Activated CD4-positive, alpha-beta T cell treated with anti-CD3 and anti-CD28 coated beads for 24 hours (primary cell): ENCODE results near the gene CD274.
A peak's percentile ranks its signal among the peaks of the same experiment; 100 is the strongest.
"Not testable (repeated sequence)": the region's sequence is repeated elsewhere in the genome, so short reads cannot be mapped to it uniquely, and the experiment has no call there.

Experiments
- DNase-seq, 2 donors: peaks; one replicate each; pipeline ENCODE4 v3.0.0-alpha.2; 2020; ENCODE audit warnings: low read depth in 2 of 2

The CD274 gene

DNA sequence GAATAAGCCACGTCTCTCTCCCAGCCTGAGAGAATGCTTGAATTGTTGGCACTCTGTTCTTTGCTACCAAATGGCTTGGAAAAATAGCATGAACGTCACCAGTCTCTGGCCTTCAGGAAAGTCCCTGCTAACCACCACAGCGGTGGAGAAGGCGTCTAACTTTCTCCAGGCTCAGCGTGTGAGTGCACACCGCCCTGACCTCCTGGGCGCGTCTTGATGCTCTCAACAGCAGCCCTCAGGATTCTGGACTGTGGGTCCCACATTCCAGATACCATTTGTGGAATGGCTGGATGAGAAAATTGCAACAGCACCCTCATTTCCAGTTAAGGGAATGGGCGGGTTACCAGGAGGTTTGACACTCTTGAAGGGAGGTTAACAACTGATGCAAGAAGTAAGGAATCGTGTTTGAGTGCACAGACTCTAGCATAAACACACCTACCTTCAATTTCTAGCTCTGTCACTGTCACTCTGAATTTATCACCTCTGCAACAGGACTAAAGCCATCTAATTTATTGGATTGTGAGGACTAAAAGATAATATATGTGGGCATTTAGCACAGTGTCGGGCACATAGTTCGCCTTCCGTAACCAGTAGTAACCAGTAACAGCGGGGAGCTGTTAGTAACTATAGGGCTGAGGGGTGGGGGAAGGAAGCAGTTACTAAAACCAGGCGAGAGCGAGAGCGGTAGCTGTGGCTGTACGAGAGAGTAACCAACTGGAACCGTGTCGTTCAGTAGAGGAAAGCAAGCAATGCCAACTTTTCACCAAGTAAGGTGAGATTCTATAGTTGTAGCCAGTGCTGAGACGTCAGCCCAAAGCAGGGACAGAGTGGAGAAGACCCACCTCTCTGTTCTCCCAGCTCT is 11.8 kb upstream of the CD274 start:
- peak in 1 of 2 donors; percentile 42 for DNase-seq

DNA sequence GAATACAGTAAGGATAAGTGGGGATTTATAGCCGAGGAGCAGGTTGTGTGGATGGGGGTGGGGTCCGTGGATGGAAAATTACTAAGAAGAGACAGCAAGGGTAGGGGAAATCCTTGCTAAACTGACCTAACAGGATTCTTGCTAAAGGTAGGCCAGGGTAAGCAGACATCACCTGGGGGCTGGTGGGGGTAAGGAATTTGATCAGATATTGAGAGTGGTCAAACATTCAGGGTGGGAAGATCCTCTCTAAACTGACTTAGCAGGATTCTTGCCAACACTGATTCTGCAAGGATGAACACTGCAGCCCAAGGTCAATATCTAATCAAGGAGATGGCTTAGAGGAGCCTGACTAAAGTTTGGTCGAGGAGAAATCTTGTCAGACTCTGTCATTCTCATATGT is 9.9 kb upstream of the CD274 start:
- no peak for DNase-seq

DNA sequence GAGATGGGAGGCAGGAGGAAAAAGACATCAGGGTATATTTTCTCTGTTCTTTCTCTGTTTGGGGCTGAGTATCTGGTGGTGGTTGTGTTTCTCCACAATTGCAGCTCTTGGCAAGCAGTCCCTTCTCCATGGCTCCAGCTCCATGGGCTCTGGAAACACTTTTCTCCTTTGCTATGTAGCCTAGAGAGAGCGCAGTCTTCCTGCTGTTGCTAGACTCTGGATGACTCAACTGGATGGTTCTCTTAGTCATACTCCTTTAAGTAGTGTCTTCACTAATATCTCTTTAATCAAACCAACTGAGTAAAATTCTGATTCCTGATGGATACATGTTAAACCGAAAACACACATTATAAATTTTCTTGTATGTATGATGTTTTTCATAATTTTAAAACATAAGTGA is 9.3 kb upstream of the CD274 start:
- no peak for DNase-seq

DNA sequence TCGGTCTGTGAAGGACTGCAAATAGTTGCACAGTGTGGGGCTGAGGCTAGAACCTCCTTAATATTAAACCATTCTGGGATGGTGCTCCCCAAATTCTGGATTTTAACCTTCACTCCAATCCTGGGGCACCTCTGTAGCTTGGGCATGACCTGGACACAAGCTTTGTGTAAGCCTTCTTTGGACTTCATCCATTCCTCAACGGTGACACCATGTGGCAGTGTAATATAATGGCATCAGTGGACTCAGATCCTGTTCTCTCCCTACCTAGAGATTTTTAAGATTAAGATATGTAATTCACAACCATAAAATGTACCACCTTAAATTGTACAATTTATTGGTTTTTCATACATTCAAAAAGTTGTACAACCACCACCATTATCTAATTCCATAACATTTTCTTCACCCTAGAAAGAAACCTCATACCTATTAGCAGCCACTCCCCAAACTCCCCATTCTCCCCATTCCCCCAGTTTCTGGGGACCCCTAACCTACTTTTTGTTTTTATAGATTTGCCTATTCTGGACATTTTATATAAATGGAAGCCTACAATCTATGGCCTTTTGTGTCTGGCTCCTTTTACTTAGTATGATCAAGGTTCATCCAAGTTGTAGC is 7.8 kb upstream of the CD274 start:
- no peak for DNase-seq

DNA sequence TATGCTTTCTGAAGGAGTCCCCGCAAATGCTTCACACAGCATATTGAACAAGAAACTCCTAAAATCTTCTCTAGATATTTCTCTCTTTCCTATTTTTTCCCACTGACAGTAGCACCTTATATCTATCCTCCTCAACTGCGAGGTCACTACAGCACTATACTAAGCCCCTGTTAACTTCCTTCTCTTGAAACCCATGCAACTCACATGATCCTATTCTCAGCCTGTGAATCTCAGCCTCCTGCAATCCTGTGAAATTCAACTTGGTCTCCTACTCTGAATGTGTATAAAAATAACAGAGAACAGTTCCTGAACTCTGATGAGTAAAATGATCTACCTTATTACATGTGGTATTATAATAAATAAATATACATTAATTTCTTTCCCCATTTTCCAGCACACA is 6.5 kb upstream of the CD274 start:
- DNase-seq: no peak

DNA sequence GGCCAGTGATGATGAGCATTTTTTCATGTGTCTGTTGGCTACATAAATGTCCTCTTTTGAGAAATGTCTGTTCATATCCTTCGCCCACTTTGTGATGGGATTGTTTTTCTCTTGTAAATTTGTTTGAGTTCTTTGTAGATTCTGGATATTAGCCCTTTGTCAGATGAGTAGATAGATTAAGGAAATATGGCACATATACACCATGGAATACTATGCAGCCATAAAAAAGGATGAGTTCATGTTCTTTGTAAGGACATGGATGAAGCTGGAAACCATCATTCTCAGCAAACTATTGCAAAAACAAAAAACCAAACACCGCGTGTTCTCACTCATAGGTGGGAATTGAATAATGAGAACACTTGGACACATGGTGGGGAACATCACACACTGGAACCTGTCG is 5.2 kb upstream of the CD274 start:
- not testable (repeated sequence) for DNase-seq

DNA sequence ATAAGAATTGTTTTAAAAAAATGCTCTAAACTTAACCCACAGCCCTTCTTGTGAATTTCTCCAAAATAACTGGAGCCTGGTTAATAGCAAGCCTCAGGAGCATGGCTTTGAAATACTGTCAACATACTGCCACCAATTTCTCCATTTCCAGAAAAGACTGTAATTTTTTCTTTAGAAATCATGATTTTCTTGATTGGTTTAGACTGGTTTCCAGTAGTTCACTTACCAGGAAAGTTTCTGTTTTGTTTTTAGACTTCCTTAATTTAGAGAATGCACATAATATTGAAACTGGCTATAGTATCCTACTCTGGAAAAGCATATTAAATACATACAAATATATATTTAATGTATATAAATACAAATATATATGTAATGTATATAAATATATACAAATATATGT is 4.5 kb upstream of the CD274 start:
- DNase-seq: no peak

DNA sequence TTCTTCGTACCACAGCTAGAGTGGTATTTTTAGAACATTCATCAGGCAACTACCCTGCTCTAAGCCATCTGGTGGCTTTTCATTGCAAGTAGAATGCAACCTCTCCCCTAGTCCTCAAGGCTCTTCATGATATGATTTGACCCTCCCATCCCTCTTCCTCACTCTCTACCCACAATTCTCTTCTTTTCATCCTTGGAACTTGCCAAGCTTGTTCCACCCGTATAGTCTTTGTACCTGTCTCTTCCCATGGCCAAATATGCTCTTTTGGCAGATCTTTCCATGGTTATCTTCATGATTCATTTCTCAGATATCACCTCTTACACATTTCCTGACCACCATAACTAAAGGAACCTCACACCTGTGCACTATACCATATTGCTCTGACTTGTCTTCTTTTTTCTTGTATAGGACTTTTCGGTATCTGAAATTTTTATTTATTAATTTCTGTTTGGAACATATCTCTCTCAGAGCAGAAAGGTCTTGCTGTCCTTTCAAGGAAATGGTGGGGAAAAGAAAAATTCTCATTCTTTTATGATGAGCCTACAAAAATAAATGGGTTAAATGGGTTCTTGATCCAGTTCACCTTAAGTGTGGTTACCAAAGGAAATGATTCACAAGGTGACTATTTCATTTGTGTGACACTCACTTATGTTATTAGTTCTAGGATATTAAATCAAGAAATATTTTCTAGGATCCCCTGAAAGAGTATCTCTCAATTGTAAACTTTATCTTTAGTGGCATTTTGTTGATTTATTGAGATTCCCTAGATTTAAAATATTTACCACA is 3.7 kb upstream of the CD274 start:
- no peak for DNase-seq

DNA sequence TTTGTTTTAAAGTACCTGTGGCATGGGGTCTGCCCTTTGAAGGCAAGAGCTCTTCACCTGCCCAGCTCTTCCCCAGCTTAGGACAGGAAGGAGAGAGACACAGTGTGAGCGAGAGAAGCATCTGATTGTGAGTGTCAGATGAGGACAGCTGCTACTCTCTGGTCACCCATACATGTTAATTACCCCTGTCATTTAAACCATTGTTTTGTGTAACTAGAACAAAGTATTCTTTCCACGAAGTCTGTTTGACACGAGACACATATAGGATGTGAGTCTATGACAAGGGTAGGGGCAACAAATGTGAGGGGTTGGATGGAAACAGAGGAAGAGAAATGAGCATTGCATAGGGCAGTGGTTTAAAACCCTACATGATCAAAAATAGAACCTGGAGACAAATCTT is 3.0 kb upstream of the CD274 start:
- no peak for DNase-seq

DNA sequence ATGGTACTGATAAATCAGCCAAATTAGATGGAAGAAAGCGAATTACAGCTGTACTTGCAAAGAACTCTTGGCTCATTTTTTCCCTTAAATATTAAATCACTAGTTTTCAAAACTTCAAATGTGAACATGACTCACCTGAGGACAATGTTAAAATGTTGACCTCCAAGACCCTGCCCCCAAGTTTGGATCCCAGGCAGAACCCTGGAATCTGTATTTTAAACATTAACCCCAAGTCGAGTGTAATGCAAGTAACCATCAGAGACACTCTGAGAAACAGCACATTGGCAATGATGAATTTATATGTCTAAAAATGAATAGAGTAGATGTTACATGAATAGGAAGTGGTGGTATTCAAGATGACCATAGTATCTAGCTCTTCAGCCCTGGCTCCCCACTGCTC is 2.3 kb upstream of the CD274 start:
- no peak for DNase-seq

DNA sequence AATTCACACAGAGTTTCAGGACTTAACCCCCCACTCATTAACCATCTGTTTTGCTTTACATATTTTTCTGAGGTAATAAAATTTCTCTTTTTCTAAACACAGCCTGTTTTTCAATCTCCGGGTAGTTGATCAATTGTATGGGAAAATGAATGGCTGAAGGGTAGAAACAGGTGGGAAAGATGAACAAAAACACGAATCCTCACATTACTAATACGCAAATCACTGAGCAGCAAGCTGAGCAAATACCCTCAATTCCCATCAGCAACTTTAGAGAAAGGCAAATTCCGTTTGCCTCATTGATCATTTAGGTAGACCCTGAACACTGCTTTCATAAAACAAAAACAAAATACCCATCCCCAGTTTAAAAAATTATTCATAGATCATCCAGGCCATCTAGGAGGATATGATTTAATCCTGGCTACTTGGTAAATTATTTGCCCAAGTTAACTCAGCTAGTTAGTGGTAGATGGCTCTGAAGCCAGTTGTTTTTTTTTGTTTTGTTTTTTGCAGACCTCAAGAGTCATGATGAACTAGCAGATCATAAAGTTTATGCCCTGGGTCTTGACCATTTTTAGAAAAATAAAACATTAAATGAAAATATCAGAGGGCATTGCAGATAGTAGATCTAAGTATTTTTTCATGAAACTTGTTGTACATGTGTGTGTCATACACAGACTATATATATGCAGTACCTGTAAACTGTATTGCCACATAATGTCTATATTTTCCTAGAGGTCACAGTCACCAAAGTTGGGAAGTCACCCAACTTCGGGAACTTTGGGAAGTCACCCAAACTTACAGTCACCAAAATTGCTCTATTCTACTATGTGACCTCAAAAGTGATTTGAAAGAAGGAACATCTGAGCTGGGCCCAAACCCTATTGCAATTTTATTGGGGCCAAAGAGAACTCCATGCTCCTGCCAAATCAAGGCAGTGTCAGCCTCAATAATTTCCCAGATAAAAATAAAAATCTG is 1.6 kb upstream of the CD274 start:
- no peak for DNase-seq

DNA sequence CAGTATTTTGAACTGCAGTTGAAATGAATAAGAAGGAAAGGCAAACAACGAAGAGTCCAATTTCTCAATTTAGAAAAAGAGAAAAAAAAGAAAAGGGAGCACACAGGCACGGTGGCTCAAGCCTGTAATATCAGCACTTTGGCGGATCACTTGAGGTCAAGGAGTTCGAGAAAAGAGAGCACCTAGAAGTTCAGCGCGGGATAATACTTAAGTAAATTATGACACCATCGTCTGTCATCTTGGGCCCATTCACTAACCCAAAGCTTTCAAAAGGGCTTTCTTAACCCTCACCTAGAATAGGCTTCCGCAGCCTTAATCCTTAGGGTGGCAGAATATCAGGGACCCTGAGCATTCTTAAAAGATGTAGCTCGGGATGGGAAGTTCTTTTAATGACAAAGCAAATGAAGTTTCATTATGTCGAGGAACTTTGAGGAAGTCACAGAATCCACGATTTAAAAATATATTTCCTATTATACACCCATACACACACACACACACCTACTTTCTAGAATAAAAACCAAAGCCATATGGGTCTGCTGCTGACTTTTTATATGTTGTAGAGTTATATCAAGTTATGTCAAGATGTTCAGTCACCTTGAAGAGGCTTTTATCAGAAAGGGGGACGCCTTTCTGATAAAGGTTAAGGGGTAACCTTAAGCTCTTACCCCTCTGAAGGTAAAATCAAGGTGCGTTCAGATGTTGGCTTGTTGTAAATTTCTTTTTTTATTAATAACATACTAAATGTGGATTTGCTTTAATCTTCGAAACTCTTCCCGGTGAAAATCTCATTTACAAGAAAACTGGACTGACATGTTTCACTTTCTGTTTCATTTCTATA is 602 bp upstream of the CD274 start:
- DNase-seq: no peak

DNA sequence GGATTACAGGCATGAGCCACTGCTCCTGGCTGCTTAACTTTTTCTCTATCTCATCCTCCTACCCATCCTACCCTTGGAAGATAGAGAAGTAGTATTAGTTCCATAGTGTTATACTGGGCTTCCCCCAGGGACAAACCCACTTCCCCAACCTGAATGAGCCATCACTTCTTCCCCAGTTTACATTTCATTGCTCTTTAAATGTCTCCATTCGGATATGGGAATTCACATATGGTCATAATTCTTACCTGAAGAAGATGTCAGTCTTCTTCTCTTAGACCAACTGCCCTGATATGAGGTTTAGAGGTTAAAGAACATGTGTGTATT is 1.9 kb downstream of the CD274 start:
- DNase-seq: no peak

DNA sequence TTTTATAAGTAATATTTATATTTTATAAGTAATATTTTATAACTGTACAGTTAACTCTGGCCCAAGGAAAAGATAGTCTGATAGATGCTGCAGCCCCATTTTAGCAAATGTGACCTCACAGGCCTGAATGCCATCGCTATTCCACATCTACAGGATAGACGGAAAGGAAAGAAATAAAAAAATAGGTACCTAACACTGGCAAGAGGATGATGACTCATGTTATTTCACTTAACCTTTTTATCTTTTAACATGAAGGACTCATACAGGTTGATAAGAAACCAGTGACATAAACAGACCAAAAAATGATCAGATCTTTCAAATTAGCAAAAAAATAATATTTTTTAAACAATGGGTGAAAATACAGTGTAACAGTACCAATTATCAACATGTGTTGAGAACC is 2.7 kb downstream of the CD274 start:
- DNase-seq: no peak

DNA sequence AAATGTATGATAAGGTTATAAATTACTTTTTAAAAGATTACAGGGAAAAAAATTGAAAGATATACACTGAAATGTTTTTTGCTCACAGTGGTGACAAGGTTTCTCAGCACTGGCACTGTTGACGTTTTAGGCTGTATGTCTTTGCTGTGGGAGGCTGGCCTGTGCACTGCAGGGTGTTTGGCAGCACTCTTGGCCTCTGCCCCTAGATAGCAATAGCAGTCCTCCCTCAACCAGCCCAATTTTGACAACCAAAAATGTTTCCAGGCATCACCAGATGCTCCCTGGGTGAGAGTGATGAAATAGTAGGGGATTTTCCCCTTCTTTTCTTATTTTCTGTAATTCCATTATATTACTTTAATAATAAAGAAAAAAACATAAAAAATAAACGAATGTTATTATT is 3.3 kb downstream of the CD274 start:
- DNase-seq: no peak

DNA sequence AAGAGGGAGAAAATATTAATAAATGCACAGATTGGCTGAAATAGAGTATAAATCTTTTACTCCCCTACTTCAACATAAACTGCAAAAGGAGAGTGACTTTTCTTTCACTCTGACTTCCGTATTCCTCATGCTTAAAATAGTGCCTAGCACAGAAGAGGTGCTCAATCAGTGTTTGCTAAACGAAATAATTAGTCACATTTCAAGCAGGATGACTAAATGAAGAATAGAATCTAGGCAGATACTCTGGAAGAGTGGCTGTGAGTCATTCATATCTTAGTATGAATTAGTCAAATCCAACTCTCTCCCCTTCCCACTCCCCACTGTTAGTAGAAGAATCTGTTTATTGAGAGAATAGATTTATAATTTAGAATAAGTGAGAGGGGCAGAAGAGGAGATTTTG is 4.8 kb downstream of the CD274 start:
- no peak for DNase-seq

DNA sequence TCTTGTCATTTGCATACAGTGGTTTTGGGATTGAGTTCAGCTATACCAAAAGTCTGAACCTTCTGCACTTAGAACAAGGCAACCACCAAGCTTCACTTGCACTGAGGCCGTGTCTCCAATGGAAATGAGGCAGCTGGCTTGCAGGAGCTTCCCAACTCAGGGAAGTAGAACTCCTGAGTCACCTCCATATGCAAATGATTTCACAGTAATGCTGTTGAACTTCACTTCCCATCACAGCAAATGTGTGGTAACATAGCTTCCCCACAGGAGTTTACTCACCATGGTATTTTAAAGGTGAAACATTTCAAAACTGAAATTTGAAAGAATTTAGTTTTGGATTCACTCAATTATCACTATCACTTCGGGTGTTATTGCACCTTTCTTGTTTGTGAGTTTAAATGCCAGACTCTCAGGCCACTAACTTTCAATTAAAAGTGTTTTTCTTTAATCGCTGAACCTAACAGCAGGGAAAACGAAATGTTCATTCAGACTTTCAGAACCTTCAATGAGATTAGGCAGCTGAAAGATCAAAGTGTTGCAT is 9.0 kb downstream of the CD274 start:
- DNase-seq: no peak

DNA sequence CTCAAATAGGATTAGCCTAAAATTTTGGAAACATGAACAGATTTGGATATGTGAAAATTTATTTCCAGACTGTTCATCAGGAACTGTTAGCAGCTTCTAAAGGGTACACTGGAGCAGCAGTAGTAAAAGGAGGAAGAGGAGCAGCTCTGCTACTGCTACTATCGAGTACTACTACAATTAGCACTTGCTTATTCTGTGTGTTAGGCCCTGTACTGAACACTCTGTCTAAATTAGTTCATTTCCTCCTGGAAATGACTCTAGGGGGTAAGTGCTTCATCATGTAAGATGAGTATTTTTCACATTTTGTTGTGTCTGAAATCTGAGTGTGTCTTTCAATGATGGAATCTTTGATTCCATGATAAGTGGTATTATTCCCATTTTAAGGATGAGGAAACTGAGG is 9.8 kb downstream of the CD274 start:
- no peak for DNase-seq

DNA sequence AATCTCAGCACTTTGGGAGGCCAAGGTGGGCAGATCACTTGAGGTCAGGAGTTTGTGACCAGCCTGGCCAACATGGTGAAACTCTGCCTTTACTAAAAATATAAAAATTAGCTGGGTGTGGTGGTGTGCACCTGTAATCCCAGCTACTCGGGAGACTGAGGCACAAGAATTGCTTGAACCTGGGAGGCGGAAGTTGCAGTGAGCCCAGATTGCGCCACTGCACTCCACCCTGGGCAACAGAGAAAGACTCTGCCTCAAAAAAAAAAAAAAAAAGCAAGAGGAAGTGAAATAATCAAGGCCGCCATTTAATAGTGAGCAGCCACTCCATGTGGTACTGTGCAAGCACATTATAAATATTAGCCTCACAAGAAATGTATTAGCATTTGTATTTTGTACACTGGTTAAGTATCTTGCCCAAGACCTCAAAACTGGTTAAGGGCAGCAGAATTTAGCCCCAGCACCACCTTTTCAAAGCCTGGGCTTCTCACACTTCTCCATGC is 14.5 kb downstream of the CD274 start:
- DNase-seq: not testable (repeated sequence)

DNA sequence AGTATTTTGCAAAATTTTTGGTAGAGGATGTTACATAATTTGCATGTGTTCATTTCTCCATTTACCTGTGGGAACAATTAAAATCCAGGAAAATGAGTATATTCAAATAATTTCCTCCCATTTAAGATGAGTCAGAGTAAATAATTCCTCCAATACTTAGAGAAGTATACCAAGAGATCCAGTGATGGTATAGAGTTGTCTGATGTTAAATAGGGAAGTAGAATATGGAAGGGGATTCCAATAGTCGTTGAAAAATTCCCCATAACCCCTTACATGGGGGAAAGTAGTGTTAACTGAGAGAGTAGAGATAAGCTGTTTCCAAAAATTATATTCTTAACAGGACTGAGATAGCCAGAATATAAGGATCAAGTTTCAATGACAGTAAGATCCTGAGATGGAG is 15.7 kb downstream of the CD274 start:
- DNase-seq: no peak
